Measurements from ENCODE around the gene NCOA7. TPM values are rescaled to one million over a fixed set of nuclear protein-coding genes. Genes with fewer than 3 reads are reported as not detected.
A peak's percentile ranks its signal among the peaks of the same experiment; 100 is the strongest.

The NCOA7 gene
- total RNA-seq, 1 experiment from 2014 or later: 67.9 TPM

- no TSS peak for BruUV-seq (replicated peaks)
- Mint-ChIP-seq H3K4me3 (ENCODE audit: unreplicated experiment) (no peak overlapping the region), H3K9me3 (ENCODE audit: unreplicated experiment) (no peaks in the 10 kb centered on the region), H3K36me3 (ENCODE audit: insufficient read depth, unreplicated experiment) (no peaks in the 10 kb centered on the region), H3K27me3 (ENCODE audit: insufficient read depth, unreplicated experiment) (peaks cover 24% of the 10 kb centered on the region), H3K27ac (ENCODE audit: unreplicated experiment) (no peak overlapping the region), H3K4me1 (ENCODE audit: low read depth, unreplicated experiment) (peaks cover 12% of the 10 kb centered on the region)
- no peak overlapping the region for H3K4me3 ChIP-seq (ENCODE audit: low read depth, low read length)
- TF ChIP-seq CTCF (IDR thresholded peaks at IDR 0.05; ENCODE audit: insufficient read depth in 1 of 2, low read depth in 1 of 2, low read length in 1 of 2, severe bottlenecking in 1 of 2, unreplicated experiment in 1 of 2): no peak
- ChIA-PET POLR2A (interaction anchor here (0.7 kb wide), 1 partner anchor 24 kb away, joined by 4 read pairs; no protein-coding TSS in a partner anchor), CTCF (interaction anchor here (0.6 to 1.0 kb wide), 2 partner anchors 202 to 447 kb away, joined by 3 to 4 read pairs; partner anchors contain the start of gene HINT3)
- H3K36me3 ChIP-seq (ENCODE audit: control insufficient read depth, insufficient read depth, low read length): no peaks in the 10 kb centered on the region
- peaks cover 11% of the 10 kb centered on the region; the same call in 1 of the 2 replicates for H3K4me1 ChIP-seq
- no peaks in the 10 kb centered on the region; the same call in 1 of the 2 replicates for H3K27me3 ChIP-seq (replicated peaks; ENCODE audit: control insufficient read depth, insufficient read depth, low read length)
- intact Hi-C loops (cut with micrococcal nuclease; ENCODE audit: unreplicated experiment): loop anchor here (5.0 to 10.0 kb wide), 2 partner anchors 242 to 880 kb away; no protein-coding TSS in a partner anchor
- no peak for DNase-seq
- H3K9me3 ChIP-seq: no peaks in the 10 kb centered on the region
Observed at GRCh38 chr6:125754566-125754965, 36.2 kb upstream of the NCOA7 start.

DNA sequence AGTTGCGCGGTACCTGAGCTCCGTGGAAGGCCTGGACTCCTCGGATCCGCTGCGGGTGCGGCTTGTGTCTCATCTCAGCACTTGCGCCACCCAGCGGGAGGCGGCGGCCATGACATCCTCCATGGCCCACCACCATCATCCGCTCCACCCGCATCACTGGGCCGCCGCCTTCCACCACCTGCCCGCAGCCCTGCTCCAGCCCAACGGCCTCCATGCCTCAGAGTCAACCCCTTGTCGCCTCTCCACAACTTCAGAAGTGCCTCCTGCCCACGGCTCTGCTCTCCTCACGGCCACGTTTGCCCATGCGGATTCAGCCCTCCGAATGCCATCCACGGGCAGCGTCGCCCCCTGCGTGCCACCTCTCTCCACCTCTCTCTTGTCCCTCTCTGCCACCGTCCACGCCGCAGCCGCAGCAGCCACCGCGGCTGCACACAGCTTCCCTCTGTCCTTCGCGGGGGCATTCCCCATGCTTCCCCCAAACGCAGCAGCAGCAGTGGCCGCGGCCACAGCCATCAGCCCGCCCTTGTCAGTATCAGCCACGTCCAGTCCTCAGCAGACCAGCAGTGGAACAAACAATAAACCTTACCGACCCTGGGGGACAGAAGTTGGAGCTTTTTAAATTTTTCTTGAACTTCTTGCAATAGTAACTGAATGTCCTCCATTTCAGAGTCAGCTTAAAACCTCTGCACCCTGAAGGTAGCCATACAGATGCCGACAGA lies 31.4 kb upstream of the NCOA7 start:
- peak in 1 of 2 experiments; percentile 27 for TF ChIP-seq CTCF (IDR thresholded peaks at IDR 0.05; ENCODE audit: insufficient read depth in 1 of 2, low read depth in 1 of 2, low read length in 1 of 2, severe bottlenecking in 1 of 2, unreplicated experiment in 1 of 2)
- Histone ChIP-seq H3K4me1 (no peaks in the 10 kb centered on the region), H3K36me3 (ENCODE audit: control insufficient read depth, insufficient read depth, low read length) (no peaks in the 10 kb centered on the region), H3K4me3 (ENCODE audit: low read depth, low read length) (no peak overlapping the region), H3K9me3 (no peaks in the 10 kb centered on the region), H3K27me3 (replicated peaks; ENCODE audit: control insufficient read depth, insufficient read depth, low read length) (no peaks in the 10 kb centered on the region)
- no peak overlapping the region for H3K4me3 Mint-ChIP-seq (ENCODE audit: unreplicated experiment)
- H3K36me3 Mint-ChIP-seq (ENCODE audit: insufficient read depth, unreplicated experiment): no peaks in the 10 kb centered on the region
- no peaks in the 10 kb centered on the region for H3K9me3 Mint-ChIP-seq (ENCODE audit: unreplicated experiment)
- H3K27ac Mint-ChIP-seq (ENCODE audit: unreplicated experiment): no peak overlapping the region
- POLR2A ChIA-PET: interaction anchor here (0.9 kb wide), 1 partner anchor 22 kb away, joined by 3 read pairs; no protein-coding TSS in a partner anchor
- CTCF ChIA-PET: no interaction called here
- peak in 1 of 2 experiments; percentile 32 for DNase-seq
- intact Hi-C loops (cut with micrococcal nuclease; ENCODE audit: unreplicated experiment): loop anchor here (10.0 kb wide), 1 partner anchor 885 kb away; no protein-coding TSS in a partner anchor
- H3K4me1 Mint-ChIP-seq (ENCODE audit: low read depth, unreplicated experiment): no peaks in the 10 kb centered on the region
- H3K27me3 Mint-ChIP-seq (ENCODE audit: insufficient read depth, unreplicated experiment): peaks cover 11% of the 10 kb centered on the region
- no TSS peak for BruUV-seq (replicated peaks)

GRCh38 chr6:125759959-125760457 lies 30.8 kb upstream of the NCOA7 start:
- CTCF ChIA-PET: no interaction called here
- Histone ChIP-seq H3K4me3 (ENCODE audit: low read depth, low read length) (no peak overlapping the region), H3K27me3 (replicated peaks; ENCODE audit: control insufficient read depth, insufficient read depth, low read length) (no peaks in the 10 kb centered on the region), H3K4me1 (no peaks in the 10 kb centered on the region), H3K36me3 (ENCODE audit: control insufficient read depth, insufficient read depth, low read length) (no peaks in the 10 kb centered on the region), H3K9me3 (no peaks in the 10 kb centered on the region)
- Mint-ChIP-seq H3K9me3 (ENCODE audit: unreplicated experiment) (no peaks in the 10 kb centered on the region), H3K27ac (ENCODE audit: unreplicated experiment) (no peak overlapping the region), H3K27me3 (ENCODE audit: insufficient read depth, unreplicated experiment) (peaks cover 11% of the 10 kb centered on the region), H3K4me1 (ENCODE audit: low read depth, unreplicated experiment) (no peaks in the 10 kb centered on the region), H3K4me3 (ENCODE audit: unreplicated experiment) (no peak overlapping the region), H3K36me3 (ENCODE audit: insufficient read depth, unreplicated experiment) (no peaks in the 10 kb centered on the region)
- no peak for TF ChIP-seq CTCF (IDR thresholded peaks at IDR 0.05; ENCODE audit: insufficient read depth in 1 of 2, low read depth in 1 of 2, low read length in 1 of 2, severe bottlenecking in 1 of 2, unreplicated experiment in 1 of 2)
- intact Hi-C loops (cut with micrococcal nuclease; ENCODE audit: unreplicated experiment): loop anchor here (10.0 kb wide), 1 partner anchor 885 kb away; no protein-coding TSS in a partner anchor
- POLR2A ChIA-PET: interaction anchor here (0.6 to 0.9 kb wide), 2 partner anchors 21 to 604 kb away, joined by 3 to 7 read pairs; no protein-coding TSS in a partner anchor
- no TSS peak for BruUV-seq (replicated peaks)
- no peak for DNase-seq

Measured in Caco-2 (cell line).